ENCODE measurements around the gene ANKRD13C. TPM values are rescaled to one million over a fixed set of nuclear protein-coding genes. Genes with fewer than 3 reads are reported as not detected.

The ANKRD13C gene
- total and polyA plus RNA-seq, 7 experiments from 2014 or later: 13.2 to 31.4 (median 25.9) TPM

DNA sequence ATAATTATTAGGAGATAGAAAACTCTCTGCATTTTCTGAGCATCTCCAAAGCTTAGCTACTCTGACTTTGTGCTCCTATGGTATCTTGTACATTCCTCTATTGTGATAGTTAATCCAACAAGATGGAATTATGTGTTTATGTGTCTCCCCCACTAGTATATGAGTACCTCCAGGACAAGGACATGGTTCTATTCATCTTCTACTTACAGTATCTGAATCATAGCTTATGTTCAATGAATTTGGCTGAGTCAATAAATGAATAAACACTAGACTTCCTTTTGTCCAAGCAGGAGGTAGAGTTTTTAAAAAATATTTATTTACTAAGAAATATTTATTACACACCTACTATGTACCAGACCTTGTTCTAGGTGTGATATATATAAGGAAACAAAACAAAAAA is 38.1 kb upstream of the ANKRD13C start:
- peaks cover 0 to 3% (median 0%) of the 10 kb centered on the region in 7 donors for H3K4me1 Mint-ChIP-seq
- H3K27me3 Mint-ChIP-seq: peaks cover 4 to 23% (median 10%) of the 10 kb centered on the region in 5 donors
- no peak overlapping the region for H3K4me3 Mint-ChIP-seq
- intact Hi-C loops (cut with micrococcal nuclease): no loop called here
- H3K27me3 ChIP-seq (ENCODE audit: control insufficient read depth in 2 of 2, insufficient read depth in 2 of 2, low read length in 2 of 2): no peaks in the 10 kb centered on the region
- H3K27ac ChIP-seq (ENCODE audit: low read depth, low read length): no peak overlapping the region
- no peak for ATAC-seq
- peaks cover 0 to 2% (median 0%) of the 10 kb centered on the region in 11 donors for H3K9me3 Mint-ChIP-seq
- no peak for DNase-seq
- ChIA-PET POLR2A (no interaction called here), CTCF (no interaction called here)
- no peaks in the 10 kb centered on the region for H3K9me3 ChIP-seq (ENCODE audit: control insufficient read depth in 2 of 3, low read length in 3 of 3)
- H3K4me1 ChIP-seq (ENCODE audit: control insufficient read depth in 2 of 2, insufficient read depth in 2 of 2, low read length in 2 of 2): no peaks in the 10 kb centered on the region
- H3K4me3 ChIP-seq (ENCODE audit: low read length): no peak overlapping the region
- no peak overlapping the region for H3K27ac Mint-ChIP-seq
- H3K36me3 Mint-ChIP-seq: no peaks in the 10 kb centered on the region
- no peaks in the 10 kb centered on the region for H3K36me3 ChIP-seq (ENCODE audit: control insufficient read depth in 2 of 3, insufficient read depth in 3 of 3, low read length in 3 of 3)

DNA sequence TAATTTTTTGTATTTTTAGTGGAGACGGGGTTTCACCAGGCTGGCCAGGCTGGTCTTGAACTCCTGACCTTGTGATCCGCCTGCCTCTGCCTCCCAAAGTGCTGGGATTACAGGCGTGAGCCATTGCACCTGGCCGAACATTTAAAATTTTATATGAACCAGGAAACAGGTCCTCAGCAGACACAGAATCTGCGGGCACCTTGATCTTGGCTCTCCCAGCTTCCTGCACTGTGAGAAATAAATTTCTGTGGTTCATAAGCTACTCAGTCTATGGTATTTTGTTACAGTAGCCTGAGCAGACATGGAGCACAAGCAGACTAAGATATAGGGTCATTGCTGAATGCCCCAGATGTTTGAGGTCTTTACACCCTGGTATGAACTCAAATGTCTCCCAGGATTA is 33.0 kb upstream of the ANKRD13C start:
- CTCF ChIA-PET: no interaction called here
- no peak overlapping the region for H3K27ac Mint-ChIP-seq
- Histone ChIP-seq H3K9me3 (ENCODE audit: control insufficient read depth in 2 of 3, low read length in 3 of 3) (no peaks in the 10 kb centered on the region), H3K4me3 (ENCODE audit: low read length) (no peak overlapping the region), H3K27me3 (ENCODE audit: control insufficient read depth in 2 of 2, insufficient read depth in 2 of 2, low read length in 2 of 2) (no peaks in the 10 kb centered on the region), H3K36me3 (ENCODE audit: control insufficient read depth in 2 of 3, insufficient read depth in 3 of 3, low read length in 3 of 3) (no peaks in the 10 kb centered on the region), H3K27ac (ENCODE audit: low read depth, low read length) (no peak overlapping the region), H3K4me1 (ENCODE audit: control insufficient read depth in 2 of 2, insufficient read depth in 2 of 2, low read length in 2 of 2) (no peaks in the 10 kb centered on the region)
- no peaks in the 10 kb centered on the region for H3K4me1 Mint-ChIP-seq
- peaks cover 0 to 22% (median 13%) of the 10 kb centered on the region in 5 donors for H3K27me3 Mint-ChIP-seq
- H3K4me3 Mint-ChIP-seq: no peak overlapping the region
- ATAC-seq: no peak
- H3K9me3 Mint-ChIP-seq: no peaks in the 10 kb centered on the region
- POLR2A ChIA-PET: interaction anchor here (2.0 kb wide), 1 partner anchor 24 kb away, joined by 10 read pairs; the partner anchor contains the start of gene CTH
- no peak for DNase-seq
- intact Hi-C loops (cut with micrococcal nuclease): no loop called here
- H3K36me3 Mint-ChIP-seq: no peaks in the 10 kb centered on the region

DNA sequence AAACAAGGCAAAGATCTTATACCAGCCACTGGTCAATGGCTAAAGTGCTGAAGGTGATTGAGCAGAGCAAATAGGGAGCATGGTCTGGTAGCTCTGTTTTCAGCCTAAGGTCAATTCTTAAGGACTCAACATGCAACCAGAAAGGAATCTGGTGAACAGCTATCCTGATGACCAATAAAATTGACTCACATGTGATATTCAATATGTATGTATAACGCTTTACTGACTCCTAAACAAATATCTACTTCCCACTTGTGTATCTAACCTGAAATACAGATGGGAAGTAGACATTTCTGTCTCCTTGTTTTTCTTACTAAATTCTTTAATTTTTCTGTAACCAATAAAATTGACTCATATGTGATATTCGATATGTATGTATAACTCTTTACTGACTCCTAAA is 31.6 kb upstream of the ANKRD13C start:
- Histone ChIP-seq H3K9me3 (ENCODE audit: control insufficient read depth in 2 of 3, low read length in 3 of 3) (no peaks in the 10 kb centered on the region), H3K27ac (ENCODE audit: low read depth, low read length) (no peak overlapping the region), H3K36me3 (ENCODE audit: control insufficient read depth in 2 of 3, insufficient read depth in 3 of 3, low read length in 3 of 3) (no peaks in the 10 kb centered on the region), H3K27me3 (ENCODE audit: control insufficient read depth in 2 of 2, insufficient read depth in 2 of 2, low read length in 2 of 2) (no peaks in the 10 kb centered on the region), H3K4me1 (ENCODE audit: control insufficient read depth in 2 of 2, insufficient read depth in 2 of 2, low read length in 2 of 2) (no peaks in the 10 kb centered on the region), H3K4me3 (ENCODE audit: low read length) (no peak overlapping the region)
- intact Hi-C loops (cut with micrococcal nuclease): no loop called here
- H3K4me3 Mint-ChIP-seq: no peak overlapping the region
- H3K36me3 Mint-ChIP-seq: no peaks in the 10 kb centered on the region
- H3K9me3 Mint-ChIP-seq: no peaks in the 10 kb centered on the region
- H3K27ac Mint-ChIP-seq: no peak overlapping the region
- ChIA-PET POLR2A (interaction anchor here (2.0 kb wide), 1 partner anchor 25 kb away, joined by 10 read pairs; the partner anchor contains the start of gene CTH), CTCF (no interaction called here)
- no peak for ATAC-seq
- peaks cover 0 to 19% (median 13%) of the 10 kb centered on the region in 5 donors for H3K27me3 Mint-ChIP-seq
- DNase-seq: no peak
- H3K4me1 Mint-ChIP-seq: no peaks in the 10 kb centered on the region

DNA sequence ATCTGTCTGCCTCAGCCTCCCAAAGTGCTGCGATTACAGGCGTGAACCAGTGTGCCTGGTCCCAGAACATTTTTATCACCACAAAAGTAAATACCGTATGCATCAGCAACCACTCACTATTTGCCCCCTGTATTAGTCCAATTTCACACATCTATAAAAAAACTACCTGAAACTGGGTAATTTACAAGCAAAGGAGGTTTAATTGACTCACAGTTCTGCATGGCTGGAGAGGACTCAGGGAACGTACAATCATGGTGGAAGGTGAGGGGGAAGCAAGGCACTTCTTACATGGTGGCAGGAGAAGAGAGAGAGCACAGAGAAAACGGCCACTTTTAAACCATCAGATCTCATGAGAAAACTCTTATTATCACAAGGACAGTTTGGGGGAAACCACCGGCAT is 31.0 kb upstream of the ANKRD13C start:
- intact Hi-C loops (cut with micrococcal nuclease): no loop called here
- Histone ChIP-seq H3K27me3 (ENCODE audit: control insufficient read depth in 2 of 2, insufficient read depth in 2 of 2, low read length in 2 of 2) (no peaks in the 10 kb centered on the region), H3K36me3 (ENCODE audit: control insufficient read depth in 2 of 3, insufficient read depth in 3 of 3, low read length in 3 of 3) (no peaks in the 10 kb centered on the region), H3K27ac (ENCODE audit: low read depth, low read length) (no peak overlapping the region), H3K4me1 (ENCODE audit: control insufficient read depth in 2 of 2, insufficient read depth in 2 of 2, low read length in 2 of 2) (no peaks in the 10 kb centered on the region), H3K4me3 (ENCODE audit: low read length) (no peak overlapping the region), H3K9me3 (ENCODE audit: control insufficient read depth in 2 of 3, low read length in 3 of 3) (no peaks in the 10 kb centered on the region)
- POLR2A ChIA-PET: no interaction called here
- Mint-ChIP-seq H3K27me3 (peaks cover 0 to 19% (median 13%) of the 10 kb centered on the region in 5 donors), H3K27ac (no peak overlapping the region), H3K4me3 (no peak overlapping the region), H3K4me1 (no peaks in the 10 kb centered on the region), H3K36me3 (no peaks in the 10 kb centered on the region), H3K9me3 (no peaks in the 10 kb centered on the region)
- ATAC-seq (no peak), DNase-seq (no peak)
- CTCF ChIA-PET: no interaction called here

DNA sequence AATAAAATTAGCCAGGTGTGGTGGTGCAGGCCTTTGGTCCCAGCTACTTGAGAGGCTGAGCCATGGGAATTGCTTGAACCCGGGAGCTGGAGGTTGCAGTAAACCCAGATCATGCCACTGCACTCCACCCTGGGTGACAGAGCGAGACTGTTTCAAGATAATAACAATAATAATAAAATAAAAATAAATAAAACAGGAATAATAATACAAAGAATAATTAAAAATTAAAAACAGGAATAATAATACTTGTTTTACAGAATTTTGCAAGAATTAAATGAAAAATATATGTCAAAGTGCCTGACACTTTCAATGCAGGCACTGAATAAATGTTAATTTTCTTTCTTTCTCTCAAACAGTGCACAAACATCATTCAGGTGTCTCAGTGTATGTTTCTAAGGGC is 30.0 kb upstream of the ANKRD13C start:
- CTCF ChIA-PET: no interaction called here
- Histone ChIP-seq H3K36me3 (ENCODE audit: control insufficient read depth in 2 of 3, insufficient read depth in 3 of 3, low read length in 3 of 3) (no peaks in the 10 kb centered on the region), H3K27ac (ENCODE audit: low read depth, low read length) (no peak overlapping the region), H3K27me3 (ENCODE audit: control insufficient read depth in 2 of 2, insufficient read depth in 2 of 2, low read length in 2 of 2) (no peaks in the 10 kb centered on the region), H3K9me3 (ENCODE audit: control insufficient read depth in 2 of 3, low read length in 3 of 3) (no peaks in the 10 kb centered on the region), H3K4me1 (ENCODE audit: control insufficient read depth in 2 of 2, insufficient read depth in 2 of 2, low read length in 2 of 2) (no peaks in the 10 kb centered on the region), H3K4me3 (ENCODE audit: low read length) (no peak overlapping the region)
- H3K4me1 Mint-ChIP-seq: no peaks in the 10 kb centered on the region
- H3K36me3 Mint-ChIP-seq: no peaks in the 10 kb centered on the region
- no peaks in the 10 kb centered on the region for H3K9me3 Mint-ChIP-seq
- DNase-seq: no peak
- no peak overlapping the region for H3K27ac Mint-ChIP-seq
- no peak for ATAC-seq
- intact Hi-C loops (cut with micrococcal nuclease): no loop called here
- peaks cover 0 to 16% (median 10%) of the 10 kb centered on the region in 5 donors for H3K27me3 Mint-ChIP-seq
- H3K4me3 Mint-ChIP-seq: no peak overlapping the region
- POLR2A ChIA-PET: no interaction called here

DNA sequence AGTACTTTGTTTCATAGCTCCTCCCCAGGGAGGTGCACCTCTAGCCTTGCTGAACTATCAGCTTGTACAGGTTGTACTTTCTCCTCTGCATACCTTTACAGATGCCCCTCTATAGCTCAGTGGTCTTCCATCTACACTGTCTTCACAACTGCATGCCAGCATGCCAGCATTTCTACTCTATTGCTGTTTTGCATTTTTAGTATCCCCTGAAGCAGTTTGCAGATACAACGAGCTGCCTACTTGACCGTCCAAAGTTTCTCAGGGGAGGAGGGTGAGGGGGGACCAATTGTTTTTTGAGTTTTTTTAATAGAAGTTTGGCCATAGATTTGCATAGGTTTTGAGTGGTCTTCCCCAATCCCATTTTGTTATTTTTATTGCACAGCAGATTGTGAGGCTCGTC is 29.0 kb upstream of the ANKRD13C start:
- H3K27me3 Mint-ChIP-seq: peaks cover 0 to 8% (median 3%) of the 10 kb centered on the region in 5 donors
- no peaks in the 10 kb centered on the region for H3K4me1 Mint-ChIP-seq
- no peak for DNase-seq
- Histone ChIP-seq H3K9me3 (ENCODE audit: control insufficient read depth in 2 of 3, low read length in 3 of 3) (no peaks in the 10 kb centered on the region), H3K4me3 (ENCODE audit: low read length) (no peak overlapping the region), H3K27ac (ENCODE audit: low read depth, low read length) (no peak overlapping the region), H3K36me3 (ENCODE audit: control insufficient read depth in 2 of 3, insufficient read depth in 3 of 3, low read length in 3 of 3) (no peaks in the 10 kb centered on the region), H3K27me3 (ENCODE audit: control insufficient read depth in 2 of 2, insufficient read depth in 2 of 2, low read length in 2 of 2) (no peaks in the 10 kb centered on the region), H3K4me1 (ENCODE audit: control insufficient read depth in 2 of 2, insufficient read depth in 2 of 2, low read length in 2 of 2) (no peaks in the 10 kb centered on the region)
- ATAC-seq: no peak
- POLR2A ChIA-PET: interaction anchor here (1.0 kb wide), 1 partner anchor 162 kb away, joined by 4 read pairs; the partner anchor contains the start of gene SRSF11
- no peaks in the 10 kb centered on the region for H3K36me3 Mint-ChIP-seq
- H3K27ac Mint-ChIP-seq: no peak overlapping the region
- intact Hi-C loops (cut with micrococcal nuclease): no loop called here
- CTCF ChIA-PET: no interaction called here
- no peaks in the 10 kb centered on the region for H3K9me3 Mint-ChIP-seq
- H3K4me3 Mint-ChIP-seq: no peak overlapping the region

DNA sequence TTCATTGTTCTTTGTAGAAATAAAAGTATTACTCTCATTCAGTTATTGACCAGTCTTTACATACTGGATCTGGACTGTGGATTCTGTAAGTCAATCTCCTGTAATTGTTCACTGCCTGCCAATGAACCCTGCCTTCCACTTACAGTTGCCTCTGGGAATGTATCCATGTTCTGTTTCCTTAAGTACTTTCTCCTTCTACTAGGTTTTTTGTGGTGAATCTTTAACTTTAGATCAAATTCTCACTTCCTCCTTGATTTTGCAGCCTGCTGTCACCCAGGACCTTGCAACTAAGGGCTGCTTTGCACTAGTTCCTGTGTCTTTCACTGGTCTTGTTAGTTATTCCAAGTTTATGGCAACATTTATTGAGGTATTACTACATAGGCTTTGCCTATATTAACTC is 28.2 kb upstream of the ANKRD13C start:
- H3K36me3 Mint-ChIP-seq: no peaks in the 10 kb centered on the region
- H3K27ac Mint-ChIP-seq: no peak overlapping the region
- Histone ChIP-seq H3K9me3 (ENCODE audit: control insufficient read depth in 2 of 3, low read length in 3 of 3) (no peaks in the 10 kb centered on the region), H3K36me3 (ENCODE audit: control insufficient read depth in 2 of 3, insufficient read depth in 3 of 3, low read length in 3 of 3) (no peaks in the 10 kb centered on the region), H3K27me3 (ENCODE audit: control insufficient read depth in 2 of 2, insufficient read depth in 2 of 2, low read length in 2 of 2) (no peaks in the 10 kb centered on the region), H3K4me3 (ENCODE audit: low read length) (no peak overlapping the region), H3K27ac (ENCODE audit: low read depth, low read length) (no peak overlapping the region), H3K4me1 (ENCODE audit: control insufficient read depth in 2 of 2, insufficient read depth in 2 of 2, low read length in 2 of 2) (no peaks in the 10 kb centered on the region)
- DNase-seq: no peak
- ChIA-PET CTCF (no interaction called here), POLR2A (interaction anchor here (1.0 kb wide), 1 partner anchor 162 kb away, joined by 4 read pairs; the partner anchor contains the start of gene SRSF11)
- H3K9me3 Mint-ChIP-seq: no peaks in the 10 kb centered on the region
- H3K4me1 Mint-ChIP-seq: no peaks in the 10 kb centered on the region
- intact Hi-C loops (cut with micrococcal nuclease): no loop called here
- peaks cover 0 to 8% (median 0%) of the 10 kb centered on the region in 5 donors for H3K27me3 Mint-ChIP-seq
- no peak for ATAC-seq
- H3K4me3 Mint-ChIP-seq: no peak overlapping the region
